OCI-LY7 (cell line): ENCODE data around the gene TDRD9. TPM values are rescaled to one million over a fixed set of nuclear protein-coding genes. Genes with fewer than 3 reads are reported as not detected.

Source experiments
- BruUV-seq: library from RNA; stranded (reverse); fragments of 400-500 nt; replicated peaks from 2 replicates; lab custom pipeline; 2021; lab: Mats Ljungman, UMichigan
- CTCF ChIA-PET: fragments of 300-600 bp; sonication (Branson Sonifier 250); formaldehyde crosslinking; loops from one replicate; lab custom pipeline; 2022; ENCODE audit warnings: antibody characterized with exemption; ENCODE audit not compliant: unreplicated experiment; lab: Charles Lee
- POLR2A ChIA-PET: fragments of 300-600 bp; sonication (Branson Sonifier 250); formaldehyde crosslinking; loops from one replicate; lab custom pipeline; 2022; ENCODE audit warnings: antibody characterized with exemption; lab: Charles Lee
- DNase-seq: peaks from one replicate; pipeline ENCODE4 v3.0.0-alpha.2; 2015; ENCODE audit warnings: low spot score
- H2AFZ ChIP-seq: fragments of 200-600 bp; sonication (generic), shearing (Covaris generic); 2 replicates; pipeline ENCODE4 v1.6.1; 2014; ENCODE audit warnings: mild to moderate bottlenecking, antibody characterized with exemption, low read length, moderate library complexity
- H3K27ac ChIP-seq: fragments of 200-600 bp; sonication (generic); 2 replicates; pipeline ENCODE4 v1.5.1; 2014; ENCODE audit warnings: mixed run types, low read depth, mild to moderate bottlenecking, moderate library complexity, low read length, inconsistent platforms; ENCODE audit not compliant: poor library complexity, severe bottlenecking
- H3K36me3 ChIP-seq: fragments of 200-600 bp; sonication (generic); 2 replicates; pipeline ENCODE4 v1.6.1; 2014; ENCODE audit warnings: mild to moderate bottlenecking, antibody characterized with exemption, low read length, moderate library complexity, mixed read lengths; ENCODE audit not compliant: insufficient read depth
- H3K4me1 ChIP-seq: fragments of 200-600 bp; sonication (generic); 2 replicates; pipeline ENCODE4 v1.5.1; 2014; ENCODE audit warnings: mild to moderate bottlenecking, low read length; ENCODE audit not compliant: insufficient read depth, poor library complexity, severe bottlenecking
- H3K4me2 ChIP-seq: fragments of 200-600 bp; sonication (generic); 2 replicates; pipeline ENCODE4 v1.6.1; 2014; ENCODE audit warnings: mild to moderate bottlenecking, low read length
- H3K4me3 ChIP-seq: fragments of 200-600 bp; sonication (generic); 2 replicates; pipeline ENCODE4 v1.5.1; 2014; ENCODE audit warnings: mild to moderate bottlenecking, low read depth, low read length; ENCODE audit not compliant: poor library complexity, severe bottlenecking
- H3K79me2 ChIP-seq: fragments of 200-600 bp; sonication (generic); 2 replicates; pipeline ENCODE4 v1.6.1; 2016; ENCODE audit warnings: low read depth, mild to moderate bottlenecking, low read length, moderate library complexity, mixed read lengths; ENCODE audit not compliant: insufficient read depth
- H3K9me2 ChIP-seq: fragments of 200-600 bp; sonication (generic); 2 replicates; pipeline ENCODE4 v1.6.1; 2016; ENCODE audit warnings: mild to moderate bottlenecking, low read length, mixed read lengths; ENCODE audit not compliant: insufficient read depth
- H3K9me3 ChIP-seq: fragments of 200-600 bp; sonication (generic); 2 replicates; pipeline ENCODE4 v1.6.1; 2014; ENCODE audit warnings: mild to moderate bottlenecking, mixed run types, low read length, mixed read lengths
- H4K20me1 ChIP-seq: fragments of 200-600 bp; sonication (generic); 2 replicates; pipeline ENCODE4 v1.6.1; 2014; ENCODE audit warnings: mild to moderate bottlenecking, antibody characterized with exemption, low read length, moderate library complexity, mixed read lengths; ENCODE audit not compliant: insufficient read depth
- CTCF ChIP-seq: fragments of 200-600 bp; sonication (generic); conservative IDR thresholded peaks from 2 replicates; pipeline ENCODE4 v1.5.1; 2014; ENCODE audit warnings: mild to moderate bottlenecking, antibody characterized with exemption, low read length, moderate library complexity, mixed read lengths
- EZH2phosphoT487 ChIP-seq: fragments of 200-600 bp; sonication (generic); IDR thresholded peaks from 2 replicates; pipeline ENCODE4 v1.6.1; 2018; ENCODE audit warnings: low read depth, borderline replicate concordance, mild to moderate bottlenecking, mixed run types, antibody characterized with exemption, low read length, moderate library complexity, mixed read lengths
- intact Hi-C: fragments of 100-400 bp; cut with micrococcal nuclease; formaldehyde crosslinking; loops from one replicate; pipeline ENCODE4 v1.10.0; 2022; ENCODE audit not compliant: unreplicated experiment
- total RNA-seq, 2 experiments: library from RNA; depleted of rRNA in 1 of 2; stranded (reverse); fragments of >200 nt in 1 of 2; shearing (Covaris generic) in 1 of 2; gene quantifications; 2 replicates each; pipeline ENCODE4 v1.2.3, GENCODE V29; 2014 to 2022

Gene TDRD9
- total RNA-seq, 2 experiments from 2014 or later = not detected

GRCh38 chr14:103890821-103891666, 37.2 kb upstream of the TDRD9 start:
- BruUV-seq = no TSS peak
- no peak overlapping the region for H2AFZ ChIP-seq

GRCh38 chr14:103891667-103892215, 36.5 kb upstream of the TDRD9 start:
- no TSS peak for BruUV-seq
- no peak for TF ChIP-seq CTCF
- no peak for TF ChIP-seq EZH2phosphoT487
- intact Hi-C loops = no loop called here
- Histone ChIP-seq H3K9me2 (no peaks in the 10 kb centered on the region), H2AFZ (no peak overlapping the region), H3K79me2 (no peaks in the 10 kb centered on the region), H3K4me2 (no peak overlapping the region), H3K4me3 (no peak overlapping the region), H3K4me1 (no peaks in the 10 kb centered on the region), H3K9me3 (no peaks in the 10 kb centered on the region), H3K27ac (no peak overlapping the region), H4K20me1 (no peaks in the 10 kb centered on the region), H3K36me3 (no peaks in the 10 kb centered on the region)
- DNase-seq = no peak
- ChIA-PET POLR2A (interaction anchor here (0.7 kb wide), 1 partner anchor 64 kb away, joined by 3 read pairs; no protein-coding TSS in a partner anchor), CTCF (no interaction called here)

More at GRCh38 chr14:103890821-103891666, 37.2 kb upstream of the TDRD9 start:
- H3K4me3 ChIP-seq = no peak overlapping the region
- no peak overlapping the region for H3K4me2 ChIP-seq
- H3K4me1 ChIP-seq = no peaks in the 10 kb centered on the region
- no peaks in the 10 kb centered on the region for H3K9me3 ChIP-seq
- ChIA-PET POLR2A (no interaction called here), CTCF (no interaction called here)
- no peak overlapping the region for H3K27ac ChIP-seq
- H3K9me2 ChIP-seq = no peaks in the 10 kb centered on the region
- no peaks in the 10 kb centered on the region for H4K20me1 ChIP-seq
- H3K79me2 ChIP-seq = no peaks in the 10 kb centered on the region
- no peaks in the 10 kb centered on the region for H3K36me3 ChIP-seq
- no peak for DNase-seq
- no peak for TF ChIP-seq EZH2phosphoT487
- TF ChIP-seq CTCF = no peak
- intact Hi-C loops = no loop called here

- no peak overlapping the region for H2AFZ ChIP-seq
- intact Hi-C loops = no loop called here
- H3K79me2 ChIP-seq = no peaks in the 10 kb centered on the region
- no peaks in the 10 kb centered on the region for H3K9me2 ChIP-seq
- no peaks in the 10 kb centered on the region for H3K9me3 ChIP-seq
- H3K4me3 ChIP-seq = no peak overlapping the region
- no peak overlapping the region for H3K27ac ChIP-seq
- DNase-seq = no peak
- BruUV-seq = no TSS peak
- H3K4me2 ChIP-seq = no peak overlapping the region
- no peaks in the 10 kb centered on the region for H3K36me3 ChIP-seq
- no peaks in the 10 kb centered on the region for H4K20me1 ChIP-seq
- CTCF ChIA-PET = no interaction called here
- POLR2A ChIA-PET = interaction anchor here (0.7 kb wide), 1 partner anchor 65 kb away, joined by 3 read pairs; no protein-coding TSS in a partner anchor
- TF ChIP-seq CTCF (no peak), EZH2phosphoT487 (no peak)
- H3K4me1 ChIP-seq = no peaks in the 10 kb centered on the region
Observed at GRCh38 chr14:103892247-103892646, 36.0 kb upstream of the TDRD9 start.
